Urinary bladder (tissue), 4 donors: ENCODE data around the gene FPGS. TPM values are rescaled to one million over a fixed set of nuclear protein-coding genes. Genes with fewer than 3 reads are reported as not detected.

Experiments
- DNase-seq: peaks from one replicate; pipeline ENCODE4 v3.0.0-alpha.2; 2015; ENCODE audit errors: extremely low spot score
- H3K27ac ChIP-seq: one replicate; pipeline ENCODE4 v1.5.1; 2013; ENCODE audit warnings: low read depth, mild to moderate bottlenecking, moderate library complexity
- H3K36me3 ChIP-seq: one replicate; pipeline ENCODE4 v1.6.1; 2013; ENCODE audit warnings: mild to moderate bottlenecking, moderate library complexity; ENCODE audit not compliant: insufficient read depth
- H3K4me1 ChIP-seq: one replicate; pipeline ENCODE4 v1.6.1; 2013; ENCODE audit warnings: mild to moderate bottlenecking, moderate library complexity; ENCODE audit not compliant: insufficient read depth
- H3K4me3 ChIP-seq: one replicate; pipeline ENCODE4 v1.5.1; 2013; ENCODE audit warnings: low read depth, low read length
- WGBS: extraction: QIAGEN DNeasy Blood & Tissue Kit; methylation state at CpG from one replicate; pipeline ENCODE4 v1.1.7; 2013; 5-methylcytosine and 5-hydroxymethylcytosine counted together
- polyA plus RNA-seq: library from polyadenylated mRNA; stranded (reverse); fragments of 200-250 nt; gene quantifications from one replicate; pipeline ENCODE4 v1.2.3, GENCODE V29; 2013
- total RNA-seq: library from RNA; depleted of rRNA; stranded (reverse); fragments of >200 nt; gene quantifications from one replicate; pipeline ENCODE4 v1.2.3, GENCODE V29; 2014
- donor health status: healthy with polysubstance abuse.
- donor health status: healthy.

FPGS gene
- total and polyA plus RNA-seq, 2 donors, result 18.6 to 57.7 TPM

GRCh38 chr9:127763918-127764384 is 38.7 kb upstream of the FPGS start:
- no peak for DNase-seq

GRCh38 chr9:127765418-127765817 is 37.3 kb upstream of the FPGS start:
- H3K36me3 ChIP-seq, result no peaks in the 10 kb centered on the region
- no peak for DNase-seq
- WGBS, result 86% methylated on average over 1 of the region's 1 CpG
- H3K4me1 ChIP-seq, result no peaks in the 10 kb centered on the region
- H3K4me3 ChIP-seq, result no peak overlapping the region
- no peak overlapping the region for H3K27ac ChIP-seq

More at GRCh38 chr9:127763918-127764384, 38.7 kb upstream of the FPGS start:
- Histone ChIP-seq H3K36me3 (no peaks in the 10 kb centered on the region), H3K27ac (no peak overlapping the region), H3K4me1 (no peaks in the 10 kb centered on the region), H3K4me3 (no peak overlapping the region)
- 46% methylated on average over 7 of the region's 7 CpGs for WGBS

GRCh38 chr9:127767410-127767809 is 35.3 kb upstream of the FPGS start:
- Histone ChIP-seq H3K4me1 (no peaks in the 10 kb centered on the region), H3K27ac (no peak overlapping the region), H3K4me3 (no peak overlapping the region), H3K36me3 (no peaks in the 10 kb centered on the region)
- DNase-seq, result no peak
- 65% methylated on average over 3 of the region's 3 CpGs for WGBS

GRCh38 chr9:127767909-127768331 is 34.8 kb upstream of the FPGS start:
- Histone ChIP-seq H3K36me3 (no peaks in the 10 kb centered on the region), H3K4me3 (no peak overlapping the region), H3K27ac (peak overlapping the region; percentile 27), H3K4me1 (no peaks in the 10 kb centered on the region)
- DNase-seq, result no peak
- WGBS, result 34% methylated on average over 13 of the region's 13 CpGs

- Histone ChIP-seq H3K4me3 (no peak overlapping the region), H3K27ac (no peak overlapping the region), H3K36me3 (no peaks in the 10 kb centered on the region), H3K4me1 (no peaks in the 10 kb centered on the region)
- DNase-seq, result no peak
- WGBS, result 78% methylated on average over 8 of the region's 8 CpGs
These were observed 34.0 kb upstream of the FPGS start for GRCh38 chr9:127768698-127769097.

GRCh38 chr9:127769101-127769500 is 33.6 kb upstream of the FPGS start:
- no peak overlapping the region for H3K4me3 ChIP-seq
- no peak for DNase-seq
- H3K4me1 ChIP-seq, result no peaks in the 10 kb centered on the region
- H3K36me3 ChIP-seq, result no peaks in the 10 kb centered on the region
- no peak overlapping the region for H3K27ac ChIP-seq
- 89% methylated on average over 5 of the region's 5 CpGs for WGBS

- peak overlapping the region; percentile 27 for H3K27ac ChIP-seq
- WGBS, result 80% methylated on average over 4 of the region's 4 CpGs
- no peak overlapping the region for H3K4me3 ChIP-seq
- no peaks in the 10 kb centered on the region for H3K36me3 ChIP-seq
- no peak for DNase-seq
- H3K4me1 ChIP-seq, result no peaks in the 10 kb centered on the region
These were observed 32.6 kb upstream of the FPGS start for GRCh38 chr9:127769929-127770582.

GRCh38 chr9:127770583-127770904 is 32.1 kb upstream of the FPGS start:
- WGBS, result 51% methylated on average over 3 of the region's 3 CpGs
- H3K27ac ChIP-seq, result no peak overlapping the region
- H3K4me3 ChIP-seq, result peak overlapping the region; percentile 37
- H3K36me3 ChIP-seq, result no peaks in the 10 kb centered on the region
- no peak for DNase-seq
- H3K4me1 ChIP-seq, result no peaks in the 10 kb centered on the region

GRCh38 chr9:127770905-127771569 is 31.6 kb upstream of the FPGS start:
- Histone ChIP-seq H3K27ac (no peak overlapping the region), H3K4me3 (peak overlapping the region; percentile 37), H3K36me3 (no peaks in the 10 kb centered on the region), H3K4me1 (no peaks in the 10 kb centered on the region)
- DNase-seq, result peak; percentile 91
- 4% methylated on average over 43 of the region's 43 CpGs for WGBS

- no peaks in the 10 kb centered on the region for H3K4me1 ChIP-seq
- H3K4me3 ChIP-seq, result peak overlapping the region; percentile 37
- H3K36me3 ChIP-seq, result no peaks in the 10 kb centered on the region
- no peak for DNase-seq
- H3K27ac ChIP-seq, result no peak overlapping the region
- 4% methylated on average over 19 of the region's 19 CpGs for WGBS
These were observed 31.0 kb upstream of the FPGS start for GRCh38 chr9:127771570-127772189.

- no peak for DNase-seq
- 93% methylated on average over 5 of the region's 5 CpGs for WGBS
These were observed 30.1 kb upstream of the FPGS start for GRCh38 chr9:127772603-127773002.

GRCh38 chr9:127773272-127773671 is 29.4 kb upstream of the FPGS start:
- Histone ChIP-seq H3K4me1 (no peaks in the 10 kb centered on the region), H3K27ac (no peak overlapping the region), H3K36me3 (no peaks in the 10 kb centered on the region), H3K4me3 (no peak overlapping the region)
- WGBS, result 87% methylated on average over 3 of the region's 3 CpGs
- DNase-seq, result no peak

More at GRCh38 chr9:127772603-127773002, 30.1 kb upstream of the FPGS start:
- no peaks in the 10 kb centered on the region for H3K4me1 ChIP-seq
- no peak overlapping the region for H3K27ac ChIP-seq
- no peaks in the 10 kb centered on the region for H3K36me3 ChIP-seq
- H3K4me3 ChIP-seq, result no peak overlapping the region

- Histone ChIP-seq H3K27ac (no peak overlapping the region), H3K4me3 (no peak overlapping the region), H3K36me3 (no peaks in the 10 kb centered on the region), H3K4me1 (no peaks in the 10 kb centered on the region)
- 87% methylated on average over 10 of the region's 10 CpGs for WGBS
- DNase-seq, result no peak
These were observed 28.7 kb upstream of the FPGS start for GRCh38 chr9:127773981-127774380.
